Astrocyte (in vitro differentiated cells and primary cell): ENCODE results near the gene IRX1. TPM values are rescaled to one million over a fixed set of nuclear protein-coding genes. Genes with fewer than 3 reads are reported as not detected.

ENCODE experiments used
- DNase-seq: peaks from one replicate; pipeline ENCODE4 v3.0.0-alpha.2; 2010; ENCODE audit warnings: low read depth
- FAIRE-seq: peaks from 2 replicates; lab custom pipeline; 2011; peaks lifted over from hg19 to GRCh38; lab: Jason Lieb, UNC
- H2AFZ ChIP-seq: 2 replicates; pipeline ENCODE4 v1.6.0; 2012; ENCODE audit warnings: low read depth, low read length, inconsistent platforms
- H3K27ac ChIP-seq: 2 replicates; pipeline ENCODE4 v1.5.1; 2011; ENCODE audit warnings: low read depth, low read length, inconsistent platforms
- H3K27me3 ChIP-seq: 2 replicates; pipeline ENCODE4 v1.6.0; 2011; ENCODE audit warnings: low read length, inconsistent platforms; ENCODE audit not compliant: insufficient read depth
- H3K36me3 ChIP-seq: 2 replicates; pipeline ENCODE4 v1.5.1; 2011; ENCODE audit warnings: low read length, inconsistent platforms; ENCODE audit not compliant: insufficient read depth
- H3K4me1 ChIP-seq: 2 replicates; pipeline ENCODE4 v1.5.1; 2011; ENCODE audit warnings: low read length, inconsistent platforms; ENCODE audit not compliant: insufficient read depth
- H3K4me2 ChIP-seq: 2 replicates; pipeline ENCODE4 v1.6.0; 2012; ENCODE audit warnings: low read length, inconsistent platforms
- H3K4me3 ChIP-seq: 2 replicates; pipeline ENCODE4 v1.5.1; 2011; ENCODE audit warnings: low read depth, mild to moderate bottlenecking, low read length, inconsistent platforms; ENCODE audit not compliant: insufficient read depth
- H3K79me2 ChIP-seq: 2 replicates; pipeline ENCODE4 v1.6.0; 2012; ENCODE audit warnings: mild to moderate bottlenecking, low read length, inconsistent platforms; ENCODE audit not compliant: insufficient read depth
- H3K9ac ChIP-seq: 2 replicates; pipeline ENCODE4 v1.6.0; 2012; ENCODE audit warnings: mild to moderate bottlenecking, low read length, inconsistent platforms
- H3K9me3 ChIP-seq: 2 replicates; pipeline ENCODE4 v1.5.1; 2012; ENCODE audit warnings: low read depth, mild to moderate bottlenecking, low read length, inconsistent platforms; ENCODE audit not compliant: insufficient read depth
- H4K20me1 ChIP-seq: 2 replicates; pipeline ENCODE4 v1.6.0; 2012; ENCODE audit warnings: low read length, inconsistent platforms; ENCODE audit not compliant: insufficient read depth
- H3K27ac Mint-ChIP-seq: one replicate; pipeline ENCODE4 v1.8.0; 2021; ENCODE audit warnings: mild to moderate bottlenecking, mixed read lengths; ENCODE audit not compliant: unreplicated experiment
- H3K27me3 Mint-ChIP-seq: one replicate; pipeline ENCODE4 v1.8.0; 2021; ENCODE audit warnings: low read depth, mixed read lengths; ENCODE audit not compliant: unreplicated experiment
- H3K36me3 Mint-ChIP-seq: one replicate; pipeline ENCODE4 v1.8.0; 2021; ENCODE audit warnings: low read depth, mixed read lengths; ENCODE audit not compliant: unreplicated experiment
- H3K4me1 Mint-ChIP-seq: one replicate; pipeline ENCODE4 v1.8.0; 2021; ENCODE audit warnings: low read depth, mixed read lengths; ENCODE audit not compliant: unreplicated experiment
- H3K4me3 Mint-ChIP-seq: one replicate; pipeline ENCODE4 v1.8.0; 2021; ENCODE audit warnings: mild to moderate bottlenecking, moderate library complexity, mixed read lengths; ENCODE audit not compliant: unreplicated experiment
- H3K9me3 Mint-ChIP-seq: one replicate; pipeline ENCODE4 v1.8.0; 2021; ENCODE audit warnings: mild to moderate bottlenecking, mixed read lengths; ENCODE audit not compliant: unreplicated experiment
- CTCF ChIP-seq: IDR thresholded peaks from 2 replicates; pipeline ENCODE4 v1.5.1; 2011; ENCODE audit warnings: low read depth, mild to moderate bottlenecking, inconsistent platforms, low read length, moderate library complexity; ENCODE audit not compliant: insufficient read depth
- EZH2 ChIP-seq: IDR thresholded peaks from 2 replicates; pipeline ENCODE4 v1.6.1; 2012; ENCODE audit warnings: mild to moderate bottlenecking, low read length, inconsistent platforms; ENCODE audit not compliant: insufficient read depth
- total RNA-seq: library from RNA; stranded (reverse); gene quantifications from 2 replicates; pipeline ENCODE4 v1.2.1, GENCODE V29; 2021

The IRX1 gene
- total RNA-seq, 1 donor from 2014 or later: 0.52 TPM

GRCh38 chr5:3604501-3604900 is 8.9 kb downstream of the IRX1 start:
- Histone ChIP-seq H3K27me3 (peaks cover 16% of the 10 kb centered on the region), H4K20me1 (peaks cover 22% of the 10 kb centered on the region), H2AFZ (no peak overlapping the region), H3K27ac (no peak overlapping the region), H3K79me2 (peaks cover 50% of the 10 kb centered on the region), H3K4me1 (peaks cover 24% of the 10 kb centered on the region), H3K36me3 (no peaks in the 10 kb centered on the region), H3K9ac (no peak overlapping the region), H3K4me3 (no peak overlapping the region), H3K9me3 (no peaks in the 10 kb centered on the region), H3K4me2 (peak overlapping the region; percentile 54)
- H3K4me1 Mint-ChIP-seq: no peaks in the 10 kb centered on the region
- peak; percentile 75 for DNase-seq
- TF ChIP-seq CTCF (no peak), EZH2 (no peak)
- H3K27me3 Mint-ChIP-seq: peaks cover 68% of the 10 kb centered on the region
- H3K4me3 Mint-ChIP-seq: no peak overlapping the region
- no peak overlapping the region for H3K27ac Mint-ChIP-seq
- no peak for FAIRE-seq
- H3K36me3 Mint-ChIP-seq: peaks cover 3% of the 10 kb centered on the region
- peaks cover 8% of the 10 kb centered on the region for H3K9me3 Mint-ChIP-seq

- peaks cover 8% of the 10 kb centered on the region for H3K9me3 Mint-ChIP-seq
- TF ChIP-seq CTCF: no peak
- no peak overlapping the region for H3K27ac Mint-ChIP-seq
- DNase-seq (no peak), FAIRE-seq (no peak)
- Histone ChIP-seq H3K4me1 (peaks cover 23% of the 10 kb centered on the region), H3K9ac (no peak overlapping the region), H3K79me2 (peaks cover 41% of the 10 kb centered on the region), H3K9me3 (no peaks in the 10 kb centered on the region), H3K4me2 (peak overlapping the region; percentile 54), H3K4me3 (no peak overlapping the region), H3K36me3 (no peaks in the 10 kb centered on the region), H3K27ac (no peak overlapping the region), H3K27me3 (peaks cover 12% of the 10 kb centered on the region), H4K20me1 (peaks cover 22% of the 10 kb centered on the region), H2AFZ (no peak overlapping the region)
- H3K4me3 Mint-ChIP-seq: no peak overlapping the region
- H3K4me1 Mint-ChIP-seq: no peaks in the 10 kb centered on the region
- H3K27me3 Mint-ChIP-seq: peaks cover 73% of the 10 kb centered on the region
- peaks cover 3% of the 10 kb centered on the region for H3K36me3 Mint-ChIP-seq
Measured at GRCh38 chr5:3605298-3606010, 9.8 kb downstream of the IRX1 start.

GRCh38 chr5:3606121-3606831 is 10.6 kb downstream of the IRX1 start:
- Histone ChIP-seq H3K36me3 (no peaks in the 10 kb centered on the region), H3K79me2 (peaks cover 36% of the 10 kb centered on the region), H3K4me2 (no peak overlapping the region), H3K27me3 (peaks cover 9% of the 10 kb centered on the region), H3K4me3 (no peak overlapping the region), H3K27ac (no peak overlapping the region), H4K20me1 (peaks cover 22% of the 10 kb centered on the region), H3K9me3 (no peaks in the 10 kb centered on the region), H3K9ac (no peak overlapping the region), H3K4me1 (peaks cover 21% of the 10 kb centered on the region), H2AFZ (no peak overlapping the region)
- Mint-ChIP-seq H3K4me1 (no peaks in the 10 kb centered on the region), H3K4me3 (no peak overlapping the region), H3K27me3 (peaks cover 67% of the 10 kb centered on the region), H3K9me3 (peaks cover 5% of the 10 kb centered on the region), H3K27ac (no peak overlapping the region), H3K36me3 (peaks cover 1% of the 10 kb centered on the region)
- TF ChIP-seq EZH2 (no peak), CTCF (no peak)
- FAIRE-seq (no peak), DNase-seq (no peak)
